GM04503 (cell line): ENCODE data around the gene ADGRV1.
"Not testable (repeated sequence)": the region's sequence is repeated elsewhere in the genome, so short reads cannot be mapped to it uniquely, and the experiment has no call there.

Source experiments
- DNase-seq: peaks from one replicate; pipeline ENCODE4 v3.0.0-alpha.2; 2012; ENCODE audit warnings: low read depth

Gene ADGRV1

GRCh38 chr5:90902170-90902569 lies 343.6 kb downstream of the ADGRV1 start:
- no peak for DNase-seq

- no peak for DNase-seq
Measured at GRCh38 chr5:90902651-90903386, 344.2 kb downstream of the ADGRV1 start.

- no peak for DNase-seq
Measured at GRCh38 chr5:90909101-90909503, 350.5 kb downstream of the ADGRV1 start.

- DNase-seq, result no peak
Measured at GRCh38 chr5:90909940-90910339, 351.3 kb downstream of the ADGRV1 start.

- no peak for DNase-seq
Measured at GRCh38 chr5:90911169-90911568, 352.6 kb downstream of the ADGRV1 start.

GRCh38 chr5:90912476-90912875 lies 353.9 kb downstream of the ADGRV1 start:
- DNase-seq, result no peak

GRCh38 chr5:90915393-90915792 lies 356.8 kb downstream of the ADGRV1 start:
- no peak for DNase-seq

GRCh38 chr5:90916947-90917800 lies 358.6 kb downstream of the ADGRV1 start:
- no peak for DNase-seq

- no peak for DNase-seq
Measured at GRCh38 chr5:90917928-90918668, 359.5 kb downstream of the ADGRV1 start.

- DNase-seq, result no peak
Measured at GRCh38 chr5:90921418-90921973, 362.9 kb downstream of the ADGRV1 start.

- not testable (repeated sequence) for DNase-seq
Measured at GRCh38 chr5:90924222-90924621, 365.6 kb downstream of the ADGRV1 start.

GRCh38 chr5:90929013-90929839 lies 370.6 kb downstream of the ADGRV1 start:
- DNase-seq, result not testable (repeated sequence)

- no peak for DNase-seq
Measured at GRCh38 chr5:90930062-90930461, 371.5 kb downstream of the ADGRV1 start.

GRCh38 chr5:90930756-90931431 lies 372.3 kb downstream of the ADGRV1 start:
- DNase-seq, result no peak

- peak; percentile 11 for DNase-seq
Measured at GRCh38 chr5:90932052-90932699, 373.6 kb downstream of the ADGRV1 start.

GRCh38 chr5:90933298-90933697 lies 374.7 kb downstream of the ADGRV1 start:
- DNase-seq, result no peak

GRCh38 chr5:90934091-90934719 lies 375.6 kb downstream of the ADGRV1 start:
- DNase-seq, result no peak

GRCh38 chr5:90934738-90935137 lies 376.1 kb downstream of the ADGRV1 start:
- no peak for DNase-seq

GRCh38 chr5:90939211-90939610 lies 380.6 kb downstream of the ADGRV1 start:
- DNase-seq, result no peak
